ENCODE measurements around the gene TRIM24. TPM values are rescaled to one million over a fixed set of nuclear protein-coding genes. Genes with fewer than 3 reads are reported as not detected.

The TRIM24 gene
- total RNA-seq, 4 donors from 2014 or later, result 12.1 to 26.9 (median 19.6) TPM

DNA sequence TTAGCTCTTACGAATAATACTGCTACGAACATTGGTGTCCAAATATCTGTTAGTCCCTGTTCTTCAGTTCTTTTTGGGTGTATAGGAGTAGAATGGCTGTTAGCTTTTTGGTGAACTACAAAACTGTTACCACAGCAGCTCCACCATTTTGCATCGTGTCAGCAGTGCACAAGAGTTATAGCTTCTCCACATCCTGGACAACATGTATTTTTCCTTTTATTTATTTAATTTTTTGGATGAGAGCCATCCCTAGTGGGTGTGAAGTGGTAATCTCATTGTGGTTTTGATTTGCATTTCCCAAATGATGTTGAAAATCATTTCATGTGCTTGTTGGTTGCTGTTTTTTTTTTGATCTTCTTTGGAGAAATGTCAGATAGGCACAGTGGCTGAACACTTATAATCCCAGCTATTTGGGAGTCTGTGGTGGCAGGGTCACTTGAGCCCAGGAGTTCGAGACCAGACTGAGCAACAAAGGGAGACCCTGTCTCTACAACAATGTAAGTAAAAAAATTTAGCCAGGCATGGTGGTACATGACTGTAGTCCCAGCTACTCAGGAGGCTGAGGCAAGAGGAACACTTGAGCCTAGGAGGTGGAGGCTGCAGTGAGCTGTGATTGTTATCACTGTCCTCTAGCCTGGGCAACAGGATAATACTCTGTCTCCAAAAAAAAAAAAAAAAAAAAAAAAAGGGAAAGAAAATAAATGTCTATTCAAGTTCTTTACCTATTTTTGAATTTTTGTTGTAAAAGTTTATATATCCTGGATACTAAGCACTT, 31.7 kb downstream of the TRIM24 start:
- Histone ChIP-seq H3K9me3 (no peaks in the 10 kb centered on the region), H3K27ac (no peak overlapping the region), H3K36me3 (no peaks in the 10 kb centered on the region), H3K27me3 (no peaks in the 10 kb centered on the region), H3K4me3 (no peak overlapping the region), H3K4me1 (peaks cover 0 to 3% (median 0%) of the 10 kb centered on the region in 4 donors)
- 90 to 95% methylated on average over 3 to 4 of the region's 4 CpGs for WGBS, 2 donors (ENCODE audit: low coverage in 1 of 2)
- in situ Hi-C loops (cut with MboI; ENCODE audit: low pct_ligation_motif_present in 1 of 4, low pct_unique_long_range_greater_than_20kb in 1 of 4, low sequenced_read_pairs in 3 of 4) (no loop called here), intact Hi-C loops (cut with DNase I; ENCODE audit: low total_unique reads) (no loop called here)
- TF ChIP-seq POLR2A (IDR thresholded peaks at IDR 0.05), result no peak
- TF ChIP-seq EP300 (IDR thresholded peaks at IDR 0.05; ENCODE audit: low read depth), result no peak
- TF ChIP-seq CTCF (IDR thresholded peaks at IDR 0.05), result no peak
- no peak for TF ChIP-seq POLR2AphosphoS5 (IDR thresholded peaks at IDR 0.05)
- DNase-seq, result no peak

DNA sequence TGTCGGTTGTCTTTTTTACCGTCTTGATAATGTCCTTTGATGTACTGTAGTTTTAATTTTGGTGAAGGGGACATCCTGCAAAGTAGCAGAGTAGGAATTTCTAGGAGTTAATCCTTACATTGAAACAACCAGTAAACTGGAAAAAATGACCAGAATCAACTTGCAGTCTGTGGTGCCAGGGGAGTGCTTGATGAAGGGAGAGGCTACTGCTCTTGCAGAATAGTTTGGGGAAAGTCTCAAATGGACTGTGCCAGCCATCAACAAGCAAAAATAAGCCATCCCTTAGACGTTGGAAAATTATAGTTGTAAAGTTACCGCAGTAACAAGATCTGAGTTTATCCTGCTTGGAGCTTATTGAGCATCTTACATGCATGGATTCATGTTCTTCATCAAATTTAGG, 32.4 kb downstream of the TRIM24 start:
- Histone ChIP-seq H3K4me1 (peaks cover 0 to 3% (median 0%) of the 10 kb centered on the region in 4 donors), H3K36me3 (no peaks in the 10 kb centered on the region), H3K27me3 (no peaks in the 10 kb centered on the region), H3K9me3 (no peaks in the 10 kb centered on the region), H3K27ac (no peak overlapping the region), H3K4me3 (no peak overlapping the region)
- WGBS, 2 donors (ENCODE audit: low coverage in 1 of 2), result 82% methylated on average over 4 of the region's 4 CpGs
- in situ Hi-C loops (cut with MboI; ENCODE audit: low pct_ligation_motif_present in 1 of 4, low pct_unique_long_range_greater_than_20kb in 1 of 4, low sequenced_read_pairs in 3 of 4) (no loop called here), intact Hi-C loops (cut with DNase I; ENCODE audit: low total_unique reads) (no loop called here)
- no peak for DNase-seq
- TF ChIP-seq POLR2AphosphoS5 (IDR thresholded peaks at IDR 0.05), result no peak

GRCh38 chr7:138493535-138493934, 33.5 kb downstream of the TRIM24 start:
- in situ Hi-C loops (cut with MboI; ENCODE audit: low pct_ligation_motif_present in 1 of 4, low pct_unique_long_range_greater_than_20kb in 1 of 4, low sequenced_read_pairs in 3 of 4) (no loop called here), intact Hi-C loops (cut with DNase I; ENCODE audit: low total_unique reads) (no loop called here)
- H3K36me3 ChIP-seq, result no peaks in the 10 kb centered on the region
- no peaks in the 10 kb centered on the region for H3K4me1 ChIP-seq
- no peak overlapping the region for H3K27ac ChIP-seq
- no peaks in the 10 kb centered on the region for H3K27me3 ChIP-seq
- H3K9me3 ChIP-seq, result no peaks in the 10 kb centered on the region
- WGBS, 2 donors (ENCODE audit: low coverage in 1 of 2), result 91% methylated on average over 3 of the region's 3 CpGs; no CpG with 5 or more reads in 1 of the 2 donors
- H3K4me3 ChIP-seq, result no peak overlapping the region
- no peak for DNase-seq
- no peak for TF ChIP-seq POLR2AphosphoS5 (IDR thresholded peaks at IDR 0.05)
- TF ChIP-seq EP300 (IDR thresholded peaks at IDR 0.05; ENCODE audit: low read depth), result no peak
- no peak for TF ChIP-seq CTCF (IDR thresholded peaks at IDR 0.05)
- TF ChIP-seq POLR2A (IDR thresholded peaks at IDR 0.05), result no peak

DNA sequence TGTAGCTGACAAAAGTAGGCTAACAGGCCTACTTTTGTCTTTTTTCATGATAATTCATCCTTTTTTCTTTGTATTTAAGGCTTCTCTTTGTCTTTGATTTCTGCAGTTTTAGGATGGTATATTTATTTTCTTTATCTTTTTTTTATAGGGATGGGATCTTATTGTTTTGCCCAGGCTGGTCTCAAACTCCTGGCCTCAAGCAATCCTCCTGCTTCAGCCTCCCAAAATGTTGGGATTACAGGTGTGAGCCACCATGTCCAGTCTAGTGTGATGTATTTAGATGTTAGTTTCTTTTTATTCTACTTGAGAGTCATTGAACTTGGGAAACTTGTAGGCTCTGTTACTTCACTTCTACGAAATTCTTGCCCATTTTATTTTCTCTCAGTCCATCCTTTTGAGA, 35.4 kb downstream of the TRIM24 start:
- Histone ChIP-seq H3K9me3 (no peaks in the 10 kb centered on the region), H3K4me1 (no peaks in the 10 kb centered on the region)

More for the DNA sequence above, 35.4 kb downstream of the TRIM24 start:
- intact Hi-C loops (cut with DNase I; ENCODE audit: low total_unique reads) (no loop called here), in situ Hi-C loops (cut with MboI; ENCODE audit: low pct_ligation_motif_present in 1 of 4, low pct_unique_long_range_greater_than_20kb in 1 of 4, low sequenced_read_pairs in 3 of 4) (no loop called here)
- Histone ChIP-seq H3K27ac (no peak overlapping the region), H3K36me3 (no peaks in the 10 kb centered on the region), H3K27me3 (no peaks in the 10 kb centered on the region), H3K4me3 (no peak overlapping the region)
- 88 to 100% methylated on average over 1 of the region's 1 CpG for WGBS, 2 donors (ENCODE audit: low coverage in 1 of 2)
- no peak for TF ChIP-seq EP300 (IDR thresholded peaks at IDR 0.05; ENCODE audit: low read depth)
- TF ChIP-seq CTCF (IDR thresholded peaks at IDR 0.05), result no peak
- DNase-seq, result no peak
